ENCODE measurements around the gene RAD51B. TPM values are rescaled to one million over a fixed set of nuclear protein-coding genes. Genes with fewer than 3 reads are reported as not detected.

The RAD51B gene
- total RNA-seq, 1 experiment from 2014 or later = 10.8 TPM

DNA sequence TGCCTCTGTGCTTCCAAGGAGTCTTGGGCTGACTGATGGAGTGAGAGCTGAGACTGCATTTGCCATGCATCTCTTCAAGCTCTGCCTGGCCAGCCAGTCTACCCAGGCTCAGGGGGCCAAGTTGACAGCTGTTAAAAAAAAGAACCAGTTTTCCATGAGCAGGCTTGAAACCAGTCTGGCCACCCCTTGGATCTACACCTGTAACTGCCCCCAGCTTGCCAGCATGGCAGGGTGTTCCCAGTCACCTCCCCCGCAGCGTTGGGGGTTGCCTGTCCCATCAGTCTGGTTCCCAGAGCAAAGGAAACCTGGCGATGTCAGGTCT is 770.6 kb downstream of the RAD51B start:
- CTCF ChIA-PET = no interaction called here
- Histone ChIP-seq H3K9me2 (replicated peaks; ENCODE audit: low read length) (no peaks in the 10 kb centered on the region), H2AFZ (ENCODE audit: low read length) (no peak overlapping the region), H3K9ac (ENCODE audit: low read length) (no peak overlapping the region), H3K79me2 (ENCODE audit: low read length) (no peaks in the 10 kb centered on the region), H3K27me3 (ENCODE audit: low read length) (no peaks in the 10 kb centered on the region), H3K36me3 (ENCODE audit: low read depth, low read length) (no peaks in the 10 kb centered on the region), H3K4me3 (ENCODE audit: low read length) (no peak overlapping the region), H3F3A (ENCODE audit: low read length, unreplicated experiment) (no peaks in the 10 kb centered on the region), H3K4me2 (ENCODE audit: low read length) (no peak overlapping the region), H3K9me3 (ENCODE audit: low read length) (no peaks in the 10 kb centered on the region), H3K27ac (ENCODE audit: low read length) (no peak overlapping the region), H3K4me1 (ENCODE audit: insufficient read depth, low read length) (peaks cover 5% of the 10 kb centered on the region), H4K20me1 (ENCODE audit: low read length) (no peaks in the 10 kb centered on the region)
- ATAC-seq = no peak
- no TSS peak for BruUV-seq (replicated peaks)
- TF ChIP-seq EZH2 (IDR thresholded peaks at IDR 0.05; ENCODE audit: low read length, unreplicated experiment) = no peak
- no peak for TF ChIP-seq EZH2phosphoT487 (IDR thresholded peaks at IDR 0.05; ENCODE audit: borderline replicate concordance, low read length)
- POLR2A ChIA-PET (ENCODE audit: unreplicated experiment) = no interaction called here
- no peak for DNase-seq
- intact Hi-C loops (cut with micrococcal nuclease) = no loop called here

DNA sequence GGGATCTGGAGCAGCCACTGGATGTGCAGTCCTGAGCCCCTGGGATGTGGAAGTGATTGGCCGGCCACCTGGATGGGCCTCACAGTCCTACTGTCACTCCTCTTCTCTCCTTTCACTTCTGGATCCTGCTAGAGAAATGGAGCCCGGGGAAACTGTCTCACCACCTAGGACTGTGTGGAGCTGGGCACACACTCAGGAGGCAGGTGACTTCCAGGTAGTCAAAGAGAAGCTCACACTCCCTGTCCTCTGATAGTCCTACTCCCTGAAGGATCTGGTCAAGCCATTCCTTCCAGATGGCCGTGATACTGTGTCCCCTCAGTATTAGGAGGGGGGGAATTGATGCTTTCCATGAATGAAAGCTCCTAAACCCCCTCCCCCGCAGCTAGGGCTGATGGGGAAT is 772.2 kb downstream of the RAD51B start:
- no peaks in the 10 kb centered on the region for H3K9me3 ChIP-seq (ENCODE audit: low read length)
- no TSS peak for BruUV-seq (replicated peaks)
- DNase-seq = no peak
- H3K4me3 ChIP-seq (ENCODE audit: low read length) = no peak overlapping the region
- no peaks in the 10 kb centered on the region for H3K36me3 ChIP-seq (ENCODE audit: low read depth, low read length)
- H3K9ac ChIP-seq (ENCODE audit: low read length) = no peak overlapping the region
- ChIA-PET CTCF (no interaction called here), POLR2A (ENCODE audit: unreplicated experiment) (no interaction called here)
- no peaks in the 10 kb centered on the region for H3F3A ChIP-seq (ENCODE audit: low read length, unreplicated experiment)
- H2AFZ ChIP-seq (ENCODE audit: low read length) = no peak overlapping the region
- H3K4me2 ChIP-seq (ENCODE audit: low read length) = no peak overlapping the region
- H3K4me1 ChIP-seq (ENCODE audit: insufficient read depth, low read length) = peaks cover 5% of the 10 kb centered on the region
- no peaks in the 10 kb centered on the region for H3K79me2 ChIP-seq (ENCODE audit: low read length)
- TF ChIP-seq EZH2phosphoT487 (IDR thresholded peaks at IDR 0.05; ENCODE audit: borderline replicate concordance, low read length) (no peak), EZH2 (IDR thresholded peaks at IDR 0.05; ENCODE audit: low read length, unreplicated experiment) (no peak)
- TF ChIP-seq, protein P1, sequence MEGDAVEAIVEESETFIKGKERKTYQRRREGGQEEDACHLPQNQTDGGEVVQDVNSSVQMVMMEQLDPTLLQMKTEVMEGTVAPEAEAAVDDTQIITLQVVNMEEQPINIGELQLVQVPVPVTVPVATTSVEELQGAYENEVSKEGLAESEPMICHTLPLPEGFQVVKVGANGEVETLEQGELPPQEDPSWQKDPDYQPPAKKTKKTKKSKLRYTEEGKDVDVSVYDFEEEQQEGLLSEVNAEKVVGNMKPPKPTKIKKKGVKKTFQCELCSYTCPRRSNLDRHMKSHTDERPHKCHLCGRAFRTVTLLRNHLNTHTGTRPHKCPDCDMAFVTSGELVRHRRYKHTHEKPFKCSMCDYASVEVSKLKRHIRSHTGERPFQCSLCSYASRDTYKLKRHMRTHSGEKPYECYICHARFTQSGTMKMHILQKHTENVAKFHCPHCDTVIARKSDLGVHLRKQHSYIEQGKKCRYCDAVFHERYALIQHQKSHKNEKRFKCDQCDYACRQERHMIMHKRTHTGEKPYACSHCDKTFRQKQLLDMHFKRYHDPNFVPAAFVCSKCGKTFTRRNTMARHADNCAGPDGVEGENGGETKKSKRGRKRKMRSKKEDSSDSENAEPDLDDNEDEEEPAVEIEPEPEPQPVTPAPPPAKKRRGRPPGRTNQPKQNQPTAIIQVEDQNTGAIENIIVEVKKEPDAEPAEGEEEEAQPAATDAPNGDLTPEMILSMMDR (conservative IDR thresholded peaks at IDR 0.05; ENCODE audit: low read depth, low read length) = no peak
- no peaks in the 10 kb centered on the region for H3K9me2 ChIP-seq (replicated peaks; ENCODE audit: low read length)
- no peaks in the 10 kb centered on the region for H4K20me1 ChIP-seq (ENCODE audit: low read length)
- no peak overlapping the region for H3K27ac ChIP-seq (ENCODE audit: low read length)
- no peak for ATAC-seq
- intact Hi-C loops (cut with micrococcal nuclease) = no loop called here
- no peaks in the 10 kb centered on the region for H3K27me3 ChIP-seq (ENCODE audit: low read length)

DNA sequence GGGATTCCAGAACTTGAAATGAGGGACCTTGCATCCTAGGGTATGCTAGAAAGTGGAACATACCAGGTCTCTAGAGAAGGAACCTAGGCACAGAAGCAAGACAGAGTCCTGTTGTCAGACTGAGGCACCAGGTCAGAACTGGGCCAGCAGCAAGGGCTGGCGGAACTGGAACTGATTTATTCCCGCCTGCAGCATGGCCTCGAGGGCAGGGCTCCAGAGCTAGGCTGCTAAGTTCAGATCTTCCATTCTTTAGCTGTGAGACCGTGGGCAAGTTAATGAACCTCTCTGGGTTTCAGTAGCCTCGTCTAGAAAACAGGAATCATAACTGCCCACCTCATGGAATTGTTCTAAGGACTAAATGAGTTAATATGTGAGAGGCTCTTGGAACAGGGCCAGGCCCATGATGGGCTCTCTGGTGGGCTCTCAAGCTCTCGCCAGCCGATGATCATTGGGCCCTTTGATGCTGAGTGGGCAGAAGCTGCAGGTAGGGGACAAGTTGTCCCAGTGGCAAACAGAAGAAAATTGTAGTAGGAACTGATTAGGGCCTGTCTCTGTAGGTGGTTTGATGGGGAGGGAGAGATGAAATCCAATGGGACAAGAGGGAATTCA is 773.5 kb downstream of the RAD51B start:
- DNase-seq (no peak), ATAC-seq (no peak)
- Histone ChIP-seq H3K79me2 (ENCODE audit: low read length) (no peaks in the 10 kb centered on the region), H3F3A (ENCODE audit: low read length, unreplicated experiment) (no peaks in the 10 kb centered on the region), H2AFZ (ENCODE audit: low read length) (no peak overlapping the region), H3K4me3 (ENCODE audit: low read length) (no peak overlapping the region), H4K20me1 (ENCODE audit: low read length) (no peaks in the 10 kb centered on the region), H3K9me2 (replicated peaks; ENCODE audit: low read length) (no peaks in the 10 kb centered on the region), H3K9me3 (ENCODE audit: low read length) (no peaks in the 10 kb centered on the region), H3K27ac (ENCODE audit: low read length) (no peak overlapping the region), H3K9ac (ENCODE audit: low read length) (no peak overlapping the region), H3K36me3 (ENCODE audit: low read depth, low read length) (no peaks in the 10 kb centered on the region), H3K27me3 (ENCODE audit: low read length) (no peaks in the 10 kb centered on the region), H3K4me1 (ENCODE audit: insufficient read depth, low read length) (peaks cover 4% of the 10 kb centered on the region), H3K4me2 (ENCODE audit: low read length) (no peak overlapping the region)
- intact Hi-C loops (cut with micrococcal nuclease) = no loop called here
- ChIA-PET CTCF (no interaction called here), POLR2A (ENCODE audit: unreplicated experiment) (no interaction called here)
- no TSS peak for BruUV-seq (replicated peaks)
- TF ChIP-seq EZH2phosphoT487 (IDR thresholded peaks at IDR 0.05; ENCODE audit: borderline replicate concordance, low read length) (no peak), EZH2 (IDR thresholded peaks at IDR 0.05; ENCODE audit: low read length, unreplicated experiment) (no peak)
- TF ChIP-seq, protein P1 (conservative IDR thresholded peaks at IDR 0.05; ENCODE audit: low read depth, low read length) = no peak

Data from PC-3 (cell line).